Rectal smooth muscle tissue (tissue), 1 donor: ENCODE measurements around the gene SIDT1.

Experiments
- H3K27ac ChIP-seq: one replicate; pipeline ENCODE4 v1.7.0; 2013; ENCODE audit warnings: low read depth, low read length, inconsistent platforms
- H3K27me3 ChIP-seq: one replicate; pipeline ENCODE4 v1.7.0; 2013; ENCODE audit warnings: low read length; ENCODE audit not compliant: control insufficient read depth, insufficient read depth
- H3K36me3 ChIP-seq: one replicate; pipeline ENCODE4 v1.7.0; 2013; ENCODE audit warnings: low read length; ENCODE audit not compliant: control insufficient read depth, insufficient read depth
- H3K4me1 ChIP-seq: one replicate; pipeline ENCODE4 v1.7.0; 2013; ENCODE audit warnings: low read length; ENCODE audit not compliant: control insufficient read depth, insufficient read depth
- H3K4me3 ChIP-seq: one replicate; pipeline ENCODE4 v1.7.0; 2013; ENCODE audit warnings: low read length
- H3K9ac ChIP-seq: one replicate; pipeline ENCODE4 v1.7.0; 2013; ENCODE audit warnings: low read length

SIDT1 gene

DNA sequence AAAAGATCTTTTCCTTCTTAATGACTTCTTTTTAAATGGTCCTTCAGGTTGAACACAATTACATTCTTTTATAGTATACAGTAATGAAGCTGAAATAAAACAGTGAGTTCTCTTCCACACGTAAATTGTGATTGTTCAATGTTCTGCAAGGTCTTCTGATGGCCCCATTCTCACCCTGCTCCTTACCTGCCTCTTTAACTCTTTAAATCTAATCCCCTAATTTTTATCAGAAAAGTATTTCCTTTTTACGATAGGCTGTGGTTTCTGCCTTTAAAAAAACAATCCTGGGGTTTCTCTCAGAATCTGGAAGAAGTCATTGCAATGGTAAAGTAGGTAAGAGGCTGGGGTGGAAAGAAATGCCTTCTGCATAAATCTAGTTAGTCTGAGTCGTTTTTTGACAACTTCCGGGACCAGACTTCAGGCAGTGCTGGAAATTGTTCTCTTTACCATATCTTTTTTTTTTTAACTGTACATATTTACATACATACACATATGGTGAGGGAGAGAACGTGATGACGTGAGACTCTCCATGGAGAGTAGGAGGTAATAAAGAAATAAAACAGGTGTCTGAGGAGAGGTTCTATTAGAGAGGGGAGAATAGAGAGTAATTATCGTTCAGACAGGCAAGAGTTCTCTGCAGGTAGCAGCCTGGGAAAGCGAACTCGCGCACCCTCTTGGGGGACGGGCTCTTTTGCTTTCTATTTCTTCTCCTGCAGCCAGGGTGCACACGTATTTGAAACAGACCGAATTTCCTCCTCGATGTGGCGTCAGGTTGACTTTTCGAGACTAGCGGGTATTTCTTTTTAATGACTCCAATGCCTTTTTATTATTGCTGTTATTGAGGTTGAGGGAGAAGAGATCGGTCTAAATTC lies at the start of gene SIDT1:
TSS of gene SIDT1 (plus strand) at position 730 of the 872 bp plus-strand sequence. CDS start 467 bp downstream, outside the sequence.
- Histone ChIP-seq H3K27ac (no peak within 1 kb of the TSS), H3K4me1 (no peaks in the 10 kb centered on the region), H3K36me3 (no peaks in the 10 kb centered on the region), H3K27me3 (peaks cover 2% of the 10 kb centered on the region), H3K4me3 (peak within 1 kb of the TSS; percentile 80), H3K9ac (peak within 1 kb of the TSS; percentile 54)

- H3K36me3 ChIP-seq = no peaks in the 10 kb centered on the region
- no peak overlapping the region for H3K9ac ChIP-seq
- no peak overlapping the region for H3K4me3 ChIP-seq
- no peak overlapping the region for H3K27ac ChIP-seq
- no peaks in the 10 kb centered on the region for H3K4me1 ChIP-seq
- H3K27me3 ChIP-seq = no peaks in the 10 kb centered on the region
Observed at GRCh38 chr3:113485161-113485609, 47.2 kb upstream of the SIDT1 start.

DNA sequence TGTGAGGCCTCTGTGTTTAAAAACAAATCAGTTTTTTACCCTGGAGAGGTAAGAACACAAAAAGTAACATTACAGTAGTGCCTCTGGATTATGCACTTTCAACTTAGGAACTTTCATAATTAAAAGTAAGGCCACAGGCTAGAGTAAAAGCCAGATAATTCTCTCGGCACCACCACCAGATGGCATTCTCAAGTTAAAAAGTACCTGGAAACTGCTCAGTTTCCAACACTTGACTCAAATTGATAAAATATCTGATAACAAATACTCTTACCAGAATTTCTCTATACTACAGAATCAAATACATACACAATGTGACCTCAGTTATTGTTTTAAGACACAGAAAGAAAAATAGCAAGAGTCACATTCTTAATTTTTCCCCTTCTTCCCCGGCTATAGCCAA lies 37.3 kb upstream of the SIDT1 start:
- Histone ChIP-seq H3K36me3 (no peaks in the 10 kb centered on the region), H3K27me3 (no peaks in the 10 kb centered on the region), H3K4me3 (no peak overlapping the region), H3K4me1 (no peaks in the 10 kb centered on the region), H3K9ac (no peak overlapping the region), H3K27ac (no peak overlapping the region)

DNA sequence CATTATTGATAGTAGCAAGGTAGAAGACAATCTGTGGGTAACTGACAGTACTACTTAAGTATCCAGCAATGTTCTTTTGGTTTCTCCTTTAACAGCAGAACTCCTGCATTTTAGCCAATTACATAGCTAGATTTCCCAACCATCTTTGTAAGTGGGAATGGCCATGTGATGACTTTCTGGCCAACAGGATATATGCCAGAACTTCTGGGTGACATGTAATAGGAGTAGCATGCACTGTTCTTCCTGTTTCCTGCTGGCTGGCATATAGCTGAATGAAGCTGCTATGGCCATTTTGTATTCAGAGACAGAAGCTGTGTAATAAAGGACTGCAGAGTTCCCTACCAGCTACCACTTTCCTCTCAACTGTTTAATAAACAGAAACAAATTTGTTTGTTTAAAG lies 35.4 kb upstream of the SIDT1 start:
- Histone ChIP-seq H3K36me3 (no peaks in the 10 kb centered on the region), H3K9ac (no peak overlapping the region), H3K4me3 (no peak overlapping the region), H3K27me3 (no peaks in the 10 kb centered on the region), H3K27ac (no peak overlapping the region), H3K4me1 (no peaks in the 10 kb centered on the region)

DNA sequence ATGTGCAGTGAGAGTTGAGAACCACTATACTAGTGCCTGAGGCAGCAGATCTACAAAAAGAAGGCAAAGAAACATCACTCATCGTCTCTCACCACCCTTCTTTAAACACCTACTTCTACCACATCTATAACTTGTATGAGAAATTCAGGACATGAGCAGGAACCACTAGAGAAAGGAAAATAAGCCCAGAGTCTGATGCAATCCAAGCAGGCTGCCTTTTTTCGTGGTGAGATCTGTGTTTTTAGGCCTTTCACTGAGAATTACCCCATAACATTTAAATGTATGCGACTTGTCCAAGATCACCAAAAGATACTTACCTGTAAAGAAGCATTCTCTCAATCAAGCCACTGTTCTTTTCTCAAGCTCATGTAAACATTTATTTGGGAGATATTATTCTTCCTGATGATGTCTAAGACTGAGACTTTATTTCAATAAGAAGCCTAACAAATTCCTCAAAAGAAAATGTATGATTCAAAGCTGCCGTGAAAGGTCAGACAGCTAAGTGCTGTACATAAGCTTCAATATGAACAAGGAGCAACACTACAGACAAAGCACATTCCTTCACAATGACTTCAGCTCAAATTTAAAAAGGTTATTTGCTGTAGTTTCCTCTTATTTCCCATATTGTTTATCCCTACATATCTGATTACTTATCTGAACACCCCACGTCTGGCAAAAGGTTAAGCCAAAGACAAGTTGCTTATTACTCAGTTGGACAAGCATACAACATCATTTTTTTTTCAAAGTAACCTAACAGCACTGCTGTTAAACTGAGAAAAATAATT lies 33.9 kb upstream of the SIDT1 start:
- Histone ChIP-seq H3K36me3 (no peaks in the 10 kb centered on the region), H3K9ac (no peak overlapping the region), H3K27me3 (no peaks in the 10 kb centered on the region), H3K4me1 (no peaks in the 10 kb centered on the region), H3K4me3 (no peak overlapping the region), H3K27ac (no peak overlapping the region)

GRCh38 chr3:113499081-113499480 lies 33.3 kb upstream of the SIDT1 start:
- Histone ChIP-seq H3K27ac (no peak overlapping the region), H3K27me3 (no peaks in the 10 kb centered on the region), H3K9ac (no peak overlapping the region), H3K36me3 (no peaks in the 10 kb centered on the region), H3K4me1 (no peaks in the 10 kb centered on the region), H3K4me3 (no peak overlapping the region)

GRCh38 chr3:113501597-113501996 lies 30.8 kb upstream of the SIDT1 start:
- Histone ChIP-seq H3K4me1 (no peaks in the 10 kb centered on the region), H3K4me3 (no peak overlapping the region), H3K36me3 (no peaks in the 10 kb centered on the region), H3K27me3 (no peaks in the 10 kb centered on the region), H3K9ac (no peak overlapping the region), H3K27ac (no peak overlapping the region)

- no peak overlapping the region for H3K27ac ChIP-seq
- no peaks in the 10 kb centered on the region for H3K4me1 ChIP-seq
- H3K27me3 ChIP-seq = no peaks in the 10 kb centered on the region
- H3K9ac ChIP-seq = no peak overlapping the region
- H3K36me3 ChIP-seq = no peaks in the 10 kb centered on the region
- no peak overlapping the region for H3K4me3 ChIP-seq
Observed at GRCh38 chr3:113505867-113506266, 26.5 kb upstream of the SIDT1 start.

GRCh38 chr3:113507501-113508067 lies 24.8 kb upstream of the SIDT1 start:
- no peaks in the 10 kb centered on the region for H3K4me1 ChIP-seq
- no peak overlapping the region for H3K9ac ChIP-seq
- H3K36me3 ChIP-seq = no peaks in the 10 kb centered on the region
- no peak overlapping the region for H3K27ac ChIP-seq
- H3K27me3 ChIP-seq = no peaks in the 10 kb centered on the region
- H3K4me3 ChIP-seq = no peak overlapping the region

GRCh38 chr3:113508966-113509365 lies 23.4 kb upstream of the SIDT1 start:
- Histone ChIP-seq H3K4me1 (peaks cover 6% of the 10 kb centered on the region), H3K27ac (no peak overlapping the region), H3K9ac (no peak overlapping the region), H3K36me3 (no peaks in the 10 kb centered on the region), H3K27me3 (no peaks in the 10 kb centered on the region), H3K4me3 (no peak overlapping the region)

DNA sequence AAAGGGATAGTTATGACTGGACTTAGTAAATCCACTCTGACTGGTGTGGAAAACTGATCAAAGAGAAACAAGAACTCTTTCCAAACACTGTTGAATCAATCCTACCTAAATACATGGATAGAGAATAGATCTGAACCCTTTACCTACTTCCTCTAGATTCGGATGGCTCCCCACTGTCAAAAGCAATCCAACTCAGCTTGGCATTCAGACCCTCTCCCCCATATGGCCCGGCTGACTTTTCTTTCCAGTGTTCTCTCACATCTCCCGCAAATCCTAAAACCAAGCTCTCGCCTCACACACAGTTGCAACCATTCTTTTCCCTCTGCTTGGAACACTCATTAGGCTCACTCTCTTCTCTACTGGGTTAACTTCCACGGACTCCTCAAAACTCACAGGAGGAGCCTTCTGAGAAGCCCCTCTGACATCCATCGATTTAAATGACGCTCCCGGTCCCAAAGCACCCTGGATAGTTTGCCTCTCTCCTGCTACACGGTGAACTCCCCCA lies 18.0 kb upstream of the SIDT1 start:
- Histone ChIP-seq H3K4me1 (peaks cover 6% of the 10 kb centered on the region), H3K9ac (peak overlapping the region; percentile 2), H3K27me3 (no peaks in the 10 kb centered on the region), H3K4me3 (peak overlapping the region; percentile 71), H3K27ac (peak overlapping the region; percentile 68), H3K36me3 (no peaks in the 10 kb centered on the region)

- Histone ChIP-seq H3K4me1 (peaks cover 6% of the 10 kb centered on the region), H3K27ac (no peak overlapping the region), H3K27me3 (no peaks in the 10 kb centered on the region), H3K9ac (no peak overlapping the region), H3K4me3 (no peak overlapping the region), H3K36me3 (no peaks in the 10 kb centered on the region)
Observed at GRCh38 chr3:113516115-113516505, 16.2 kb upstream of the SIDT1 start.
